Right atrium auricular region (tissue), 2 donors: ENCODE measurements around the gene RAMP3. TPM values are rescaled to one million over a fixed set of nuclear protein-coding genes. Genes with fewer than 3 reads are reported as not detected.

ENCODE experiments used
- DNase-seq: peaks from one replicate; pipeline ENCODE4 v3.0.0-alpha.2; 2019; ENCODE audit warnings: low spot score
- H3K27ac ChIP-seq, 2 donors: fragments of 200-600 bp; sonication (generic); 1 replicate in 1 of 2; 2 replicates in 1 of 2; pipeline ENCODE4 v1.5.1; 2016 to 2019
- H3K27me3 ChIP-seq, 2 donors: fragments of 200-600 bp; sonication (generic); one replicate each; pipeline versions ENCODE4 v1.5.1 to v1.6.0; 2017 to 2019
- H3K36me3 ChIP-seq: fragments of 200-600 bp; sonication (generic); one replicate; pipeline ENCODE4 v1.5.1; 2016
- H3K4me1 ChIP-seq, 2 donors: fragments of 200-600 bp; sonication (generic); one replicate each; pipeline versions ENCODE4 v1.5.1 to v1.6.0; 2017 to 2019
- H3K4me3 ChIP-seq, 2 donors: fragments of 200-600 bp; sonication (generic); 1 replicate in 1 of 2; 2 replicates in 1 of 2; pipeline ENCODE4 v1.5.1; 2017 to 2019; ENCODE audit warnings: mild to moderate bottlenecking in 1 of 2, moderate library complexity in 1 of 2
- H3K9me3 ChIP-seq, 2 donors: fragments of 200-600 bp; sonication (generic); one replicate each; pipeline ENCODE4 v1.5.1; 2019
- total RNA-seq, 2 donors: library from RNA; depleted of rRNA; stranded (reverse); fragments of >200 nt; gene quantifications; one replicate each; pipeline ENCODE4 v1.1.0, GENCODE V29; 2016
- TF ChIP-seq, protein P1 (sequence below), 2 donors: fragments of 200-600 bp; sonication (generic); IDR thresholded peaks; one replicate each; pipeline ENCODE4 v1.5.1; 2019; ENCODE audit warnings: antibody characterized with exemption in 2 of 2

The RAMP3 gene
- total RNA-seq, 2 donors from 2014 or later, result 62.0 to 77.2 TPM

GRCh38 chr7:45129181-45129800, 28.3 kb upstream of the RAMP3 start:
- Histone ChIP-seq H3K4me1 (no peaks in the 10 kb centered on the region), H3K9me3 (no peaks in the 10 kb centered on the region), H3K27me3 (no peaks in the 10 kb centered on the region), H3K4me3 (no peak overlapping the region), H3K36me3 (no peaks in the 10 kb centered on the region), H3K27ac (no peak overlapping the region)
- TF ChIP-seq, protein P1, sequence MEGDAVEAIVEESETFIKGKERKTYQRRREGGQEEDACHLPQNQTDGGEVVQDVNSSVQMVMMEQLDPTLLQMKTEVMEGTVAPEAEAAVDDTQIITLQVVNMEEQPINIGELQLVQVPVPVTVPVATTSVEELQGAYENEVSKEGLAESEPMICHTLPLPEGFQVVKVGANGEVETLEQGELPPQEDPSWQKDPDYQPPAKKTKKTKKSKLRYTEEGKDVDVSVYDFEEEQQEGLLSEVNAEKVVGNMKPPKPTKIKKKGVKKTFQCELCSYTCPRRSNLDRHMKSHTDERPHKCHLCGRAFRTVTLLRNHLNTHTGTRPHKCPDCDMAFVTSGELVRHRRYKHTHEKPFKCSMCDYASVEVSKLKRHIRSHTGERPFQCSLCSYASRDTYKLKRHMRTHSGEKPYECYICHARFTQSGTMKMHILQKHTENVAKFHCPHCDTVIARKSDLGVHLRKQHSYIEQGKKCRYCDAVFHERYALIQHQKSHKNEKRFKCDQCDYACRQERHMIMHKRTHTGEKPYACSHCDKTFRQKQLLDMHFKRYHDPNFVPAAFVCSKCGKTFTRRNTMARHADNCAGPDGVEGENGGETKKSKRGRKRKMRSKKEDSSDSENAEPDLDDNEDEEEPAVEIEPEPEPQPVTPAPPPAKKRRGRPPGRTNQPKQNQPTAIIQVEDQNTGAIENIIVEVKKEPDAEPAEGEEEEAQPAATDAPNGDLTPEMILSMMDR (IDR thresholded peaks at IDR 0.05), result no peak
- DNase-seq, result no peak

- no peak overlapping the region for H3K27ac ChIP-seq
- H3K4me1 ChIP-seq, result no peaks in the 10 kb centered on the region
- TF ChIP-seq, protein P1 (IDR thresholded peaks at IDR 0.05), result no peak
- no peak overlapping the region for H3K4me3 ChIP-seq
- no peaks in the 10 kb centered on the region for H3K27me3 ChIP-seq
- DNase-seq, result no peak
- H3K36me3 ChIP-seq, result no peaks in the 10 kb centered on the region
- no peaks in the 10 kb centered on the region for H3K9me3 ChIP-seq
These were observed 27.7 kb upstream of the RAMP3 start for GRCh38 chr7:45129906-45130305.

GRCh38 chr7:45130910-45131309, 26.7 kb upstream of the RAMP3 start:
- H3K27ac ChIP-seq, result no peak overlapping the region
- no peak for DNase-seq
- no peaks in the 10 kb centered on the region for H3K9me3 ChIP-seq
- H3K4me3 ChIP-seq, result no peak overlapping the region
- TF ChIP-seq, protein P1 (IDR thresholded peaks at IDR 0.05), result no peak
- H3K27me3 ChIP-seq, result no peaks in the 10 kb centered on the region
- no peaks in the 10 kb centered on the region for H3K4me1 ChIP-seq
- H3K36me3 ChIP-seq, result no peaks in the 10 kb centered on the region

DNA sequence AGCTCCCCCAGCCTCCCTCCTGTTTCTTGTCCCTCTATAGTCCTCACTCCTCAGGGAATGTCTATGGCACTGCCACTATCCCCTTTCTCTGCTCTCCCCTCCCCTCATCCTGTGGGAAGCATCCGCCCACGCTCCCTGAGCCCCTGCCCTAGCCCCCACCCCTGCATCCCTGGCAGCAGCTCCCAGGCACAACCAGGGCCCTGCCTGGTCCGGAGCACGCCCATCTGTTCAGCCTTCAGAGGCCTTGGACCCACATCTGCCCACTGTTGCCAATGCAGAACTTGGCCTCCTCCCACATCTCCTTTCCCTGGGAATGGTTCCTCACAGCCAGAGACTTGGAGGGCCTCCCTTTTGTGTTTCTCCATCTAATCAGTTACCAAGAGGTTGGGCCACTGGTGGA, 25.7 kb upstream of the RAMP3 start:
- H3K36me3 ChIP-seq, result no peaks in the 10 kb centered on the region
- H3K27me3 ChIP-seq, result no peaks in the 10 kb centered on the region
- H3K4me1 ChIP-seq, result no peaks in the 10 kb centered on the region
- H3K27ac ChIP-seq, result no peak overlapping the region
- no peaks in the 10 kb centered on the region for H3K9me3 ChIP-seq
- DNase-seq, result no peak
- H3K4me3 ChIP-seq, result no peak overlapping the region
- TF ChIP-seq, protein P1 (IDR thresholded peaks at IDR 0.05), result no peak

GRCh38 chr7:45132708-45133320, 24.8 kb upstream of the RAMP3 start:
- Histone ChIP-seq H3K4me1 (no peaks in the 10 kb centered on the region), H3K27ac (no peak overlapping the region), H3K36me3 (no peaks in the 10 kb centered on the region), H3K27me3 (no peaks in the 10 kb centered on the region), H3K4me3 (no peak overlapping the region), H3K9me3 (no peaks in the 10 kb centered on the region)
- no peak for DNase-seq
- TF ChIP-seq, protein P1 (IDR thresholded peaks at IDR 0.05), result no peak

- TF ChIP-seq, protein P1 (IDR thresholded peaks at IDR 0.05), result no peak
- DNase-seq, result no peak
- no peaks in the 10 kb centered on the region for H3K27me3 ChIP-seq
- H3K4me1 ChIP-seq, result no peaks in the 10 kb centered on the region
- no peaks in the 10 kb centered on the region for H3K9me3 ChIP-seq
- no peak overlapping the region for H3K27ac ChIP-seq
- no peak overlapping the region for H3K4me3 ChIP-seq
- H3K36me3 ChIP-seq, result no peaks in the 10 kb centered on the region
These were observed 24.2 kb upstream of the RAMP3 start for GRCh38 chr7:45133352-45133751.
